Brain pericyte (primary cell): Measurements from ENCODE around the gene CHAC1.
"Not testable (repeated sequence)": the region's sequence is repeated elsewhere in the genome, so short reads cannot be mapped to it uniquely, and the experiment has no call there.

Experiments
- DNase-seq: peaks from one replicate; pipeline ENCODE4 v3.0.0-alpha.2; 2012; ENCODE audit warnings: low read depth, low spot score

CHAC1 gene

GRCh38 chr15:40957041-40957555 lies 3.8 kb downstream of the CHAC1 start:
- no peak for DNase-seq

- DNase-seq, result no peak
Measured at GRCh38 chr15:40957581-40958051, 4.3 kb downstream of the CHAC1 start.

GRCh38 chr15:40958146-40958545 lies 4.9 kb downstream of the CHAC1 start:
- no peak for DNase-seq

- DNase-seq, result no peak
Measured at GRCh38 chr15:40958723-40959122, 5.5 kb downstream of the CHAC1 start.

GRCh38 chr15:40959331-40960141 lies 6.3 kb downstream of the CHAC1 start:
- no peak for DNase-seq

GRCh38 chr15:40960151-40960885 lies 7.0 kb downstream of the CHAC1 start:
- no peak for DNase-seq

GRCh38 chr15:40960925-40961324 lies 7.7 kb downstream of the CHAC1 start:
- no peak for DNase-seq

GRCh38 chr15:40961740-40962139 lies 8.5 kb downstream of the CHAC1 start:
- DNase-seq, result not testable (repeated sequence)

- not testable (repeated sequence) for DNase-seq
Measured at GRCh38 chr15:40962317-40962716, 9.0 kb downstream of the CHAC1 start.

GRCh38 chr15:40963201-40963600 lies 9.9 kb downstream of the CHAC1 start:
- no peak for DNase-seq

GRCh38 chr15:40964006-40964405 lies 10.7 kb downstream of the CHAC1 start:
- DNase-seq, result no peak

GRCh38 chr15:40964634-40965033 lies 11.4 kb downstream of the CHAC1 start:
- DNase-seq, result no peak

- no peak for DNase-seq
Measured at GRCh38 chr15:40968290-40969085, 15.2 kb downstream of the CHAC1 start.

- no peak for DNase-seq
Measured at GRCh38 chr15:40969363-40969762, 16.1 kb downstream of the CHAC1 start.

- no peak for DNase-seq
Measured at GRCh38 chr15:40974879-40975278, 21.6 kb downstream of the CHAC1 start.

GRCh38 chr15:40976819-40977218 lies 23.5 kb downstream of the CHAC1 start:
- no peak for DNase-seq

GRCh38 chr15:40978141-40978540 lies 24.9 kb downstream of the CHAC1 start:
- DNase-seq, result no peak

GRCh38 chr15:40978562-40978961 lies 25.3 kb downstream of the CHAC1 start:
- DNase-seq, result no peak

- no peak for DNase-seq
Measured at GRCh38 chr15:40981186-40981585, 27.9 kb downstream of the CHAC1 start.

- no peak for DNase-seq
Measured at GRCh38 chr15:40982855-40983254, 29.6 kb downstream of the CHAC1 start.

- DNase-seq, result no peak
Measured at GRCh38 chr15:40984406-40984805, 31.1 kb downstream of the CHAC1 start.

- no peak for DNase-seq
Measured at GRCh38 chr15:40984964-40985363, 31.7 kb downstream of the CHAC1 start.
